ENCODE data around the gene NPHP4.

NPHP4 gene

GRCh38 chr1:5949085-5949760 is 43.0 kb downstream of the NPHP4 start:
- no peak overlapping the region for H3K4me3 ChIP-seq (ENCODE audit: low read depth in 1 of 2, low read length in 2 of 2)
- no peak overlapping the region for H3K9ac ChIP-seq (ENCODE audit: low read length)
- no peak overlapping the region for H3K27ac ChIP-seq (ENCODE audit: low read depth, low read length)
- H3K27me3 ChIP-seq (ENCODE audit: control insufficient read depth in 1 of 2, insufficient read depth in 2 of 2, low read length in 2 of 2) = no peaks in the 10 kb centered on the region
- no peaks in the 10 kb centered on the region for H3K4me1 ChIP-seq (ENCODE audit: insufficient read depth, low read length)
- no peaks in the 10 kb centered on the region for H3K9me3 ChIP-seq (ENCODE audit: low read length)
- H3K36me3 ChIP-seq (ENCODE audit: insufficient read depth, low read length) = peaks cover 22% of the 10 kb centered on the region

DNA sequence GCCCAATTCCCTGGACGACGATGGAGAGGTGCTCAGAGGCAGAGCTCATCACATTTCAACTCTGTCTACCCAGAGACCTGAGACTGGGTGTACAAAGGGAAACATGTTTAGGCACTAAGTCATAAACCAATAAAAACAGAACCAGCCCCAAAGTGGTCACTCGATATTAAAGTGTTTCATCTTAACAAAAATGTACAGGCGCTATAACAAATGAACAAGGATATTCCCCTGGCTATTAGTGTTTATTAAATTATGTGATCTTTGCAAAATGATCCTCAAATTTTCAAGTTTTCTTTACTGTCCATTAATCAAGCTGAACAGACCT is 43.6 kb downstream of the NPHP4 start:
- no peak overlapping the region for H3K9ac ChIP-seq (ENCODE audit: low read length)
- no peaks in the 10 kb centered on the region for H3K4me1 ChIP-seq (ENCODE audit: insufficient read depth, low read length)
- peaks cover 22% of the 10 kb centered on the region for H3K36me3 ChIP-seq (ENCODE audit: insufficient read depth, low read length)

DNA sequence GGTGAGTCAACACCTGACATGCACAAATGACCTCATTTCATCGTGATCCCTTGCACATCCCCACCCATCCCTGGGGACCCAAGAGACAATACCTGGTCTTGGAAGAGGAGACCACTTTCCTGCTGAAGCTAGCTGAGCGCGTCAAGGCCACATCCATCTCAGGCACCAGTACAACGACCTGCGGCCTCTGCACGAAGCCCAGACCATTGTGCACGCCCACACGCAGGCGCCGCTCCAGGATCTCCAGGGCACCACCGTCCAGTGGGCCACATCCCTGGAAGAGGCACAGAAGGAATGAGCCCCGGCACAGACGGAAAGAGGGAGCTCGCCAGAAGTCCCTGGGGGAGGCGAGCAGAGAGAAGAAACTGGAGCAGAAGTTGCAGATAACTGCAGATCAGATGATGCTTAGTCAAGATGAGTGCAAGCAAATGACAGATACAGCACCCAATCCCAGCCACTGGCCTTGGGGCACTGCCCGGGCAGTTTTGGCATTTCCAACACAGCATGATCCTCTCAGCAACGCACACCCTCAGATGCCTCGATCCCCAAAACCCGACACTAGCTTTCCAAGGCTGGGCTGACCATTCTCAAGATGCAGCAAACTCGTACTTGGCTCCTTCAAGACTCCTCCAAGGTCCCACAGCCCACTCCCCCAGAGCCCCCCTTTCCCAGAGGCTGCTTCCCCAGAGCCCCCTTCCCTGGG is 44.1 kb downstream of the NPHP4 start:
- Histone ChIP-seq H3K36me3 (ENCODE audit: insufficient read depth, low read length) (peaks cover 22% of the 10 kb centered on the region), H3K9me3 (ENCODE audit: low read length) (no peaks in the 10 kb centered on the region), H3K27ac (ENCODE audit: low read depth, low read length) (no peak overlapping the region), H3K27me3 (ENCODE audit: control insufficient read depth in 1 of 2, insufficient read depth in 2 of 2, low read length in 2 of 2) (no peaks in the 10 kb centered on the region), H3K4me3 (ENCODE audit: low read depth in 1 of 2, low read length in 2 of 2) (no peak overlapping the region), H3K4me1 (ENCODE audit: insufficient read depth, low read length) (no peaks in the 10 kb centered on the region), H3K9ac (ENCODE audit: low read length) (no peak overlapping the region)

More for the DNA sequence above, 43.6 kb downstream of the NPHP4 start:
- no peak overlapping the region for H3K27ac ChIP-seq (ENCODE audit: low read depth, low read length)
- no peaks in the 10 kb centered on the region for H3K9me3 ChIP-seq (ENCODE audit: low read length)
- H3K4me3 ChIP-seq (ENCODE audit: low read depth in 1 of 2, low read length in 2 of 2) = no peak overlapping the region
- H3K27me3 ChIP-seq (ENCODE audit: control insufficient read depth in 1 of 2, insufficient read depth in 2 of 2, low read length in 2 of 2) = no peaks in the 10 kb centered on the region

GRCh38 chr1:5947071-5947821 is 45.0 kb downstream of the NPHP4 start:
- H3K36me3 ChIP-seq (ENCODE audit: insufficient read depth, low read length) = peaks cover 22% of the 10 kb centered on the region
- H3K9me3 ChIP-seq (ENCODE audit: low read length) = no peaks in the 10 kb centered on the region
- no peaks in the 10 kb centered on the region for H3K27me3 ChIP-seq (ENCODE audit: control insufficient read depth in 1 of 2, insufficient read depth in 2 of 2, low read length in 2 of 2)
- no peaks in the 10 kb centered on the region for H3K4me1 ChIP-seq (ENCODE audit: insufficient read depth, low read length)
- no peak overlapping the region for H3K27ac ChIP-seq (ENCODE audit: low read depth, low read length)
- no peak overlapping the region for H3K9ac ChIP-seq (ENCODE audit: low read length)
- H3K4me3 ChIP-seq (ENCODE audit: low read depth in 1 of 2, low read length in 2 of 2) = no peak overlapping the region

GRCh38 chr1:5945445-5945844 is 46.8 kb downstream of the NPHP4 start:
- Histone ChIP-seq H3K27me3 (ENCODE audit: control insufficient read depth in 1 of 2, insufficient read depth in 2 of 2, low read length in 2 of 2) (no peaks in the 10 kb centered on the region), H3K27ac (ENCODE audit: low read depth, low read length) (no peak overlapping the region), H3K9me3 (ENCODE audit: low read length) (no peaks in the 10 kb centered on the region), H3K4me3 (ENCODE audit: low read depth in 1 of 2, low read length in 2 of 2) (no peak overlapping the region), H3K4me1 (ENCODE audit: insufficient read depth, low read length) (no peaks in the 10 kb centered on the region), H3K36me3 (ENCODE audit: insufficient read depth, low read length) (peaks cover 22% of the 10 kb centered on the region), H3K9ac (ENCODE audit: low read length) (no peak overlapping the region)

GRCh38 chr1:5944843-5945167 is 47.4 kb downstream of the NPHP4 start:
- peaks cover 18% of the 10 kb centered on the region for H3K36me3 ChIP-seq (ENCODE audit: insufficient read depth, low read length)
- no peak overlapping the region for H3K27ac ChIP-seq (ENCODE audit: low read depth, low read length)
- no peaks in the 10 kb centered on the region for H3K4me1 ChIP-seq (ENCODE audit: insufficient read depth, low read length)
- H3K4me3 ChIP-seq (ENCODE audit: low read depth in 1 of 2, low read length in 2 of 2) = no peak overlapping the region
- H3K27me3 ChIP-seq (ENCODE audit: control insufficient read depth in 1 of 2, insufficient read depth in 2 of 2, low read length in 2 of 2) = no peaks in the 10 kb centered on the region
- H3K9ac ChIP-seq (ENCODE audit: low read length) = no peak overlapping the region
- no peaks in the 10 kb centered on the region for H3K9me3 ChIP-seq (ENCODE audit: low read length)

DNA sequence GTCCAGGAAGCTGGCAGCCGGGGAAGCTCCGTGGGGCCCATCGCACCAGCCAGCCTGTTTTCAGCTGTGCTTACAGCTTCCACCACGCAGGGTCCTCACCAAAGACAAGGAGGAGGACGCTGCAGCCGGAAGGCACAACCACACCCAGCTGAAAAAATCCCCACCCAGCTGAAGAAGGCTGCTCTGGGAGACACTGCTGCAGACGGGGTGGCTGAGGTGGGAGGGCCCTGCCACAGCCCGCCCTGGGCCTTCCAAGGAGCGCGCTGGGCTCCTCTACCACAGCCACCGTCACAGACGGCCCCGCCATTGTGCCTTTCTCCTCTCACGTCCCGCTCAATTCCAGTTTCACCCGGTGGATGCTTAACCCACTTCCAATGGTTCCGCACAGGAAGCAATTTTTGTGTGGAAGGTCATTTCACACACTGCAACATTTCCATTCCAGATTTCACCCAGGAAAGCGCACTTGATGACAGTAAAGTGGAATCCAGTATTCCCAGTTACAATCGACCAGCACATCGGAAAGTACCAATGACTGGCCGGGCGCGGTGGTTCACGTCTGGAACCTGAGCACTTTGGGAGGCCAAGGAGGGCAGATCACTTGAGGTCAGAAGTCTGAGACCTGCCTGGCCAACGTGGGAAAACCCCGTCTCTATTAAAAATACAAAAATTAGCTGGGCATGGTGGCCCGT is 47.9 kb downstream of the NPHP4 start:
- no peak overlapping the region for H3K9ac ChIP-seq (ENCODE audit: low read length)
- H3K27ac ChIP-seq (ENCODE audit: low read depth, low read length) = no peak overlapping the region
- no peaks in the 10 kb centered on the region for H3K27me3 ChIP-seq (ENCODE audit: control insufficient read depth in 1 of 2, insufficient read depth in 2 of 2, low read length in 2 of 2)
- no peaks in the 10 kb centered on the region for H3K9me3 ChIP-seq (ENCODE audit: low read length)
- peaks cover 14% of the 10 kb centered on the region for H3K36me3 ChIP-seq (ENCODE audit: insufficient read depth, low read length)
- H3K4me1 ChIP-seq (ENCODE audit: insufficient read depth, low read length) = no peaks in the 10 kb centered on the region
- H3K4me3 ChIP-seq (ENCODE audit: low read depth in 1 of 2, low read length in 2 of 2) = no peak overlapping the region

- Histone ChIP-seq H3K36me3 (ENCODE audit: insufficient read depth, low read length) (peaks cover 14% of the 10 kb centered on the region), H3K4me3 (ENCODE audit: low read depth in 1 of 2, low read length in 2 of 2) (no peak overlapping the region), H3K4me1 (ENCODE audit: insufficient read depth, low read length) (no peaks in the 10 kb centered on the region), H3K9me3 (ENCODE audit: low read length) (no peaks in the 10 kb centered on the region), H3K27me3 (ENCODE audit: control insufficient read depth in 1 of 2, insufficient read depth in 2 of 2, low read length in 2 of 2) (no peaks in the 10 kb centered on the region), H3K27ac (ENCODE audit: low read depth, low read length) (no peak overlapping the region), H3K9ac (ENCODE audit: low read length) (no peak overlapping the region)
Observed at GRCh38 chr1:5943343-5944124, 48.7 kb downstream of the NPHP4 start.

DNA sequence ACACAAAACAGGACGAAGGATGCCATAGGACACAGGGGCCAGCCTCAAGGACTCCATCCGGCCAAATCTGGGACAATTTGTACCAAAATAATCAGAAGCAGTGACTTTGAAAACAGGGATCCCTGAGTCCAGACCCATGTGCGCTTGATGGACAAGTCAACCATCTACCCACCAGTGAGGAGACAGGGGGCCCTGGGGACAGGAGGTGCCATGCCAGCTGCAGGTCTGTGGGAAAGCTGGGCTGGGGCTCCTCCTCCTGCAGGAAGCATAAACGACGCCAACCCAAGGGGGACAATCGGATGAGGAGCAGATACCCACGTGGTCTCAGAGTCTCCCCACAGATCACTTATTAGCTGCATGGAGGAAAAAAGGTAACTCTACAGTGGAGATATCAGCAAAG is 50.6 kb downstream of the NPHP4 start:
- Histone ChIP-seq H3K27ac (ENCODE audit: low read depth, low read length) (no peak overlapping the region), H3K9me3 (ENCODE audit: low read length) (no peaks in the 10 kb centered on the region), H3K36me3 (ENCODE audit: insufficient read depth, low read length) (peaks cover 15% of the 10 kb centered on the region), H3K27me3 (ENCODE audit: control insufficient read depth in 1 of 2, insufficient read depth in 2 of 2, low read length in 2 of 2) (no peaks in the 10 kb centered on the region), H3K9ac (ENCODE audit: low read length) (no peak overlapping the region), H3K4me1 (ENCODE audit: insufficient read depth, low read length) (no peaks in the 10 kb centered on the region), H3K4me3 (ENCODE audit: low read depth in 1 of 2, low read length in 2 of 2) (no peak overlapping the region)

GRCh38 chr1:5940723-5941407 is 51.4 kb downstream of the NPHP4 start:
- no peaks in the 10 kb centered on the region for H3K4me1 ChIP-seq (ENCODE audit: insufficient read depth, low read length)
- H3K9me3 ChIP-seq (ENCODE audit: low read length) = no peaks in the 10 kb centered on the region
- H3K27ac ChIP-seq (ENCODE audit: low read depth, low read length) = no peak overlapping the region
- no peak overlapping the region for H3K9ac ChIP-seq (ENCODE audit: low read length)
- H3K4me3 ChIP-seq (ENCODE audit: low read depth in 1 of 2, low read length in 2 of 2) = no peak overlapping the region
- no peaks in the 10 kb centered on the region for H3K27me3 ChIP-seq (ENCODE audit: control insufficient read depth in 1 of 2, insufficient read depth in 2 of 2, low read length in 2 of 2)
- H3K36me3 ChIP-seq (ENCODE audit: insufficient read depth, low read length) = peaks cover 11% of the 10 kb centered on the region
